C4-2B (cell line): ENCODE data around the gene KCNMB2.

ENCODE experiments used
- H3K27ac ChIP-seq: fragments of 450-650 bp; 2 replicates; pipeline ENCODE4 v1.5.1; 2017
- ZFX ChIP-seq: fragments of 450-650 bp; IDR thresholded peaks from 2 replicates; pipeline ENCODE4 v1.6.1; 2017
- TF ChIP-seq, protein P1 (sequence below): fragments of 450-650 bp; conservative IDR thresholded peaks from 2 replicates; pipeline ENCODE4 v1.5.1; 2017; ENCODE audit warnings: mild to moderate bottlenecking

KCNMB2 gene

DNA sequence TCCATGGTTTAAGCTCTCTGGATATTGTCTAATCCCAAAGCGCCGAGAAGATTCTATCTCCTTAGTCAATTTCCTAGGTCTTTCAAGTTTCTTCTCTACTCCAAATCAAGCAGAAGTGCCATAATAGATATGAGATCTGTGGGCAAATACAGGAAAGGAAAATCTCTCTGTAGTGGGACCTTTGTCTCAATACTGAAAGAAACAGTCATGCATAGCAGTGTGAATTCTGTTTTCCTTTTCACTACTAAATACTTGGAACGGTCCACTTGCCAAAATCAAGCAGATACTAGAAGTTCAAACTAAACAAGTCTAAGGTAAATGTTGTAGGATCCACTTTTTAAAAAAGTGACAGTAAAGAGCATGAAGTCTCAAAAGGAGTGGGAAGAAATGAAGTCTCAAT, 298.8 kb downstream of the KCNMB2 start:
- TF ChIP-seq, protein P1, sequence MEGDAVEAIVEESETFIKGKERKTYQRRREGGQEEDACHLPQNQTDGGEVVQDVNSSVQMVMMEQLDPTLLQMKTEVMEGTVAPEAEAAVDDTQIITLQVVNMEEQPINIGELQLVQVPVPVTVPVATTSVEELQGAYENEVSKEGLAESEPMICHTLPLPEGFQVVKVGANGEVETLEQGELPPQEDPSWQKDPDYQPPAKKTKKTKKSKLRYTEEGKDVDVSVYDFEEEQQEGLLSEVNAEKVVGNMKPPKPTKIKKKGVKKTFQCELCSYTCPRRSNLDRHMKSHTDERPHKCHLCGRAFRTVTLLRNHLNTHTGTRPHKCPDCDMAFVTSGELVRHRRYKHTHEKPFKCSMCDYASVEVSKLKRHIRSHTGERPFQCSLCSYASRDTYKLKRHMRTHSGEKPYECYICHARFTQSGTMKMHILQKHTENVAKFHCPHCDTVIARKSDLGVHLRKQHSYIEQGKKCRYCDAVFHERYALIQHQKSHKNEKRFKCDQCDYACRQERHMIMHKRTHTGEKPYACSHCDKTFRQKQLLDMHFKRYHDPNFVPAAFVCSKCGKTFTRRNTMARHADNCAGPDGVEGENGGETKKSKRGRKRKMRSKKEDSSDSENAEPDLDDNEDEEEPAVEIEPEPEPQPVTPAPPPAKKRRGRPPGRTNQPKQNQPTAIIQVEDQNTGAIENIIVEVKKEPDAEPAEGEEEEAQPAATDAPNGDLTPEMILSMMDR: no peak
- no peak for TF ChIP-seq ZFX

DNA sequence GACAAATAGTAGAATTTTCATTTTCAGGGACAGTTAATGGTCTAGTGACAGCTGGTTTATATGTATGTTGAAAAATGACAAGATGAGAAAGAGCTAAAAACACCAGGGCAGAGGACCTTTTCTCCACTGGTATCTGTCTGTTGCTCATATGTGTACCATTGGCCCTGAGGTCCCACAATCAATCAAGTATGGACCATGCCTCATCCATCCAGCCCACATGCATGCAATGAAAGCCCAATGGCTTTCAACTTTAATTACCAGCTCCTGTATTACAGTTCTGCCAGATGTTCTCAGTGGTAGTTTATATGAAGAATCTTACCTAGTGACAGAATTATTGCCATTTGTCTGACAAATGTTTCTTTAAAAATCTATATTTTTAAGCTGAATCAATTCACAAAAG, 301.3 kb downstream of the KCNMB2 start:
- no peak overlapping the region for H3K27ac ChIP-seq
- TF ChIP-seq, protein P1: no peak
- no peak for TF ChIP-seq ZFX

More for the DNA sequence above, 298.8 kb downstream of the KCNMB2 start:
- H3K27ac ChIP-seq: no peak overlapping the region

DNA sequence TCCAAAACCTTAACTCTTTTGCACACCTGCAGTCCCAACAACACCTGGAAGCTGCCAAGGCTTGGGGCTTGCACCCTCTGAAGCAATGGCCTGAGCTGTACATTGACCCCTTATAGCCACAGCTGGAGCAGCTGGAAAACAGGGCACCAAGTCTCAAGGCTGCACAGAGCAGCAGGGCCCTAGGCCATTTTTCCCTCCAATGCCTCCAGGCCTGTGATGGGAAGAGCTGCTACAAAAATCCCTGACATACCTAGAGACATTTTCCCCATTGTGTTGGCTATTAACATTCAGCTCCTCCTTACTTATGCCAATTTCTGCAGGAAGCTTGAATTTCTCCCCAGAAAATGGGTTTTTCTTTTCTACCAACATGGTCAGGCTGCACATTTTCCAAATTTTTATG, 304.4 kb downstream of the KCNMB2 start:
- H3K27ac ChIP-seq: no peak overlapping the region
- TF ChIP-seq ZFX: no peak
- TF ChIP-seq, protein P1: no peak

DNA sequence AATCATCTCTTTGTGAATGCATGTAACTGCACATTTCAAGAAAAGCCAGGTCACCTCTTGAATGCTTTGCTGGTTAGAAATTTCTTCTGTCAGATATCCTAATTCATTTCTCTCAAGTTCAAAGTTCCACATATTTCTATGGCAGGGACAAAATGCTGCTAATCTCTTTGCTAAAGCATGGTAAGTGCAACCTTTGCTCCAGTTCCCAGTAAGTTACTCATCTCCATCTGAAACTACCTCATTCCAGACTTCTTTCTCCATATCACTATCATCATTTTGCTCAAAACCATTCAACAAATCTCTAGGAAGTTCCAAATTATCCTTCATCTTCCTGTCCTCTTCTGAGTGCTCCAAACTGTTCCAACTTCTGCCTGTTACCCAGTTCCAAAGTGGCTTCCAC, 304.8 kb downstream of the KCNMB2 start:
- no peak overlapping the region for H3K27ac ChIP-seq
- TF ChIP-seq, protein P1: no peak
- no peak for TF ChIP-seq ZFX

DNA sequence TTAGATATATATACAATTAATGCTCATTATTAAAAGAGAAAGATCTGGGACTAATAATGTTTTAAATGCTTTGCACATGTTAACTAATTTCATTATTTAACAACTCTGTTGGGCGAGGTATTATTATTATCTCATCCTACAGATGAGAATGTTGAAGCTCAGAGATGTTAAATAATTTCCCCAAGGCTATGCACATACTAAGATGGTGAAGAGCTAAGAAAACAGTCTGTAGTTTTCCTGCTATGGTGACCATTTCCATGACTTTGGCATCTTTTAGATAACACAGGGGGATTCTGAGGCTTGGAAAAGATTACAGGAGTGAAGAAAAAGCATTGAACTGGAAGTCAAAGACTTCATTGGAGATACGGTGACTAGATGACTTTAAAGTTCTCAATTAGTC, 308.7 kb downstream of the KCNMB2 start:
- H3K27ac ChIP-seq: no peak overlapping the region
- TF ChIP-seq, protein P1: no peak
- no peak for TF ChIP-seq ZFX

DNA sequence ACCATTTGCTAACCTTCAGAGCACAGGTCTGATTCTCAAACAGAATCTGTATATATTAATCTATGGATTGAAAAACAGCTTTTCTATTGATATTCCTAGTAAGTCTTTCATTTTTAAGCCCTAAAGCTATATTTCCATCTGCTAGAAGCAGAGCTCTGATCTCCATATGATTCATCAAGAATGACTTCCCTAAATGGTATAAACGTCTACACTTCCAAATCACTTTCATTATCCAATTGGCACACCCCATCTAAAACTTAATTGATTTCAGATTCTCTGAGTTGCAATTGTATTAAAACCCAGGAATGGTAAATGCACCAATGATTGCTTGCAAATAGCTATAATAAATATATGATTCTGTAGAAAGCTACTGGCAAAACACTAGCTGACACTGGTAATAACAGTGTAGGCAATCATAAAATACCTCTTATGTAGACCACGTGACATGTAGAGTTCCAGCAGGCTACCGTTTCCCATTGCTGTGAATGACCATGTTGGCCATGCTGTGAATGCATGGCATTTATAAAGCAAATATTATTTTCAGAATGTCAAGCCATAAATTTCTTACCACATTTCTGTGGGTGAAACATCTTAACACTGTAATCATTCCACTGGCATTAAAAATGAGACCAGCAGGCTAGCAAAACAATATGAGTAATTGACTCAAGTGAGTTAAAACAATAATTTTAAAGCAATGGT, 309.3 kb downstream of the KCNMB2 start:
- TF ChIP-seq, protein P1: no peak
- no peak for TF ChIP-seq ZFX
- H3K27ac ChIP-seq: no peak overlapping the region

DNA sequence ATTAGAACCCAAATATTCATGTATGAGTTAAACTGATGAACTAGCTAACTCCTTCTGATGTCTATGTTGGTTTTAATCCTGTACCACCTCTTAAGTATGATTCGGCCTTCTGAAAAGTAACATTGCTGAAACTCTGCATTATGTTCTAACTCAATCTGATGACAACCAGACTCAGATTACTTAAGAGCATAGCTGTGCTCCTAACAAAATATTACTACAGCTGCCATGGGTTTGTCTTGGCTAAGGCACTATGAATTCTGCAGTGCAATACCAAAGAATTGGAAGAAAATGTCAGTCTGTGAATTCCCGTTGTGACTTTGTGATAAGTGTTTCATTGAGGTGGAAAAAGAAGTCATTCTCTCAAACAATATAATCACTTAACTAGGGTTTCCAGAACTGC, 311.0 kb downstream of the KCNMB2 start:
- no peak overlapping the region for H3K27ac ChIP-seq
- TF ChIP-seq, protein P1: no peak
- no peak for TF ChIP-seq ZFX
